PC-3 (cell line): Measurements from ENCODE around the gene GOLGA8J. TPM values are rescaled to one million over a fixed set of nuclear protein-coding genes. Genes with fewer than 3 reads are reported as not detected.
A peak's percentile ranks its signal among the peaks of the same experiment; 100 is the strongest.
"Not testable (repeated sequence)": the region's sequence is repeated elsewhere in the genome, so short reads cannot be mapped to it uniquely, and the experiment has no call there.

Source experiments
- ATAC-seq: fragments of 200-7000 bp; cut with Tn5 transposase; 2 replicates; pipeline ENCODE4 v1.9.1; 2020; ENCODE audit warnings: mild to moderate bottlenecking, moderate library complexity
- Bru-seq: library from RNA; stranded (reverse); fragments of 400-500 nt; gene quantifications from one replicate; lab custom pipeline; 2021; lab: Mats Ljungman, UMichigan
- BruChase-seq, 2 experiments: library from RNA; stranded (reverse); fragments of 400-500 nt; gene quantifications; one replicate each; lab custom pipeline; 2021; lab: Mats Ljungman, UMichigan
- BruUV-seq: library from RNA; stranded (reverse); fragments of 400-500 nt; replicated peaks from 2 replicates; lab custom pipeline; 2021; lab: Mats Ljungman, UMichigan
- CTCF ChIA-PET: fragments of 300-600 bp; sonication (Branson Sonifier 250); formaldehyde crosslinking; loops from one replicate; lab custom pipeline; 2022; ENCODE audit warnings: antibody characterized with exemption; lab: Charles Lee
- POLR2A ChIA-PET: fragments of 300-600 bp; sonication (Branson Sonifier 250); formaldehyde crosslinking; loops from one replicate; lab custom pipeline; 2022; ENCODE audit warnings: antibody characterized with exemption; ENCODE audit not compliant: unreplicated experiment; lab: Charles Lee
- DNase-seq: peaks from one replicate; pipeline ENCODE4 v3.0.0-alpha.2; 2015
- H2AFZ ChIP-seq: fragments of 300-600 bp; sonication (generic); 2 replicates; pipeline ENCODE4 v1.6.0; 2016; ENCODE audit warnings: antibody characterized with exemption, low read length
- H3F3A ChIP-seq: fragments of 300-600 bp; sonication (generic); one replicate; pipeline ENCODE4 v1.6.0; 2017; ENCODE audit warnings: antibody characterized with exemption, low read length, control low read depth, mild to moderate bottlenecking; ENCODE audit not compliant: unreplicated experiment
- H3K27ac ChIP-seq: fragments of 300-600 bp; sonication (generic); 2 replicates; pipeline ENCODE4 v1.5.1; 2016; ENCODE audit warnings: mild to moderate bottlenecking, low read length
- H3K27me3 ChIP-seq: fragments of 300-600 bp; sonication (generic); 2 replicates; pipeline ENCODE4 v1.6.1; 2016; ENCODE audit warnings: low read length, mixed read lengths
- H3K36me3 ChIP-seq: fragments of 300-600 bp; sonication (generic); 2 replicates; pipeline ENCODE4 v1.6.1; 2016; ENCODE audit warnings: low read depth, mixed run types, low read length, mixed read lengths
- H3K4me1 ChIP-seq: fragments of 300-600 bp; sonication (generic); 2 replicates; pipeline ENCODE4 v1.5.1; 2016; ENCODE audit warnings: low read length; ENCODE audit not compliant: insufficient read depth
- H3K4me2 ChIP-seq: fragments of 300-600 bp; sonication (generic); 2 replicates; pipeline ENCODE4 v1.6.0; 2016; ENCODE audit warnings: low read length
- H3K4me3 ChIP-seq: fragments of 300-600 bp; sonication (generic); 2 replicates; pipeline ENCODE4 v1.5.1; 2016; ENCODE audit warnings: mild to moderate bottlenecking, low read length, mixed read lengths
- H3K79me2 ChIP-seq: fragments of 300-600 bp; sonication (generic); 2 replicates; pipeline ENCODE4 v1.6.1; 2017; ENCODE audit warnings: low read length, mixed read lengths
- H3K9ac ChIP-seq: fragments of 300-600 bp; sonication (generic); 2 replicates; pipeline ENCODE4 v1.6.0; 2016; ENCODE audit warnings: mild to moderate bottlenecking, low read length
- H3K9me2 ChIP-seq: fragments of 300-600 bp; sonication (generic); replicated peaks from 2 replicates; pipeline ENCODE4 v1.6.1; 2016; ENCODE audit warnings: mixed run types, low read length, mixed read lengths
- H3K9me3 ChIP-seq: fragments of 300-600 bp; sonication (generic); 2 replicates; pipeline ENCODE4 v1.6.1; 2016; ENCODE audit warnings: low read length, mixed read lengths
- H4K20me1 ChIP-seq: fragments of 300-600 bp; sonication (generic); 2 replicates; pipeline ENCODE4 v1.6.1; 2016; ENCODE audit warnings: low read length, mixed read lengths
- CTCF ChIP-seq: fragments of 300-600 bp; sonication (generic); conservative IDR thresholded peaks from 2 replicates; pipeline ENCODE4 v1.5.1; 2017; ENCODE audit warnings: antibody characterized with exemption, low read depth, mild to moderate bottlenecking, low read length
- EZH2 ChIP-seq: fragments of 300-600 bp; sonication (generic); IDR thresholded peaks from one replicate; pipeline ENCODE4 v1.6.1; 2017; ENCODE audit warnings: antibody characterized with exemption, mild to moderate bottlenecking, low read length; ENCODE audit not compliant: unreplicated experiment
- EZH2phosphoT487 ChIP-seq: fragments of 300-600 bp; sonication (generic); IDR thresholded peaks from 2 replicates; pipeline ENCODE4 v1.6.1; 2018; ENCODE audit warnings: mild to moderate bottlenecking, antibody characterized with exemption, low read length, borderline replicate concordance
- intact Hi-C: fragments of 100-400 bp; cut with micrococcal nuclease; formaldehyde crosslinking; loops from 2 replicates; pipeline ENCODE4 v1.9.0; 2023
- long read RNA-seq: library from polyadenylated mRNA; unstranded; transcript quantifications from one replicate; pipeline ENCODE4 v2.0.0, GENCODE V29; 2021; ENCODE audit not compliant: unreplicated experiment
- total RNA-seq: library from RNA; depleted of rRNA; stranded (reverse); fragments of >200 nt; gene quantifications from 2 replicates; pipeline ENCODE4 v1.2.3, GENCODE V29; 2014; rRNA removed

GOLGA8J gene
- total RNA-seq (not detected in 2 replicates), Bru-seq, nascent RNA (percentile 11 among the genes with signal in this experiment), BruChase-seq, experiment 1, labeled RNA remaining after a 6-hour chase (percentile 4 among the genes with signal in this experiment), BruChase-seq, experiment 2, labeled RNA remaining after a 2-hour chase (percentile 8 among the genes with signal in this experiment)
- long read RNA-seq, result 0 reads

GRCh38 chr15:30082655-30083054 is at the start of gene GOLGA8J:
TSS of gene GOLGA8J (plus strand) at chr15:30082955. CDS start at chr15:30083053, 98 bp downstream.
- H3K9ac ChIP-seq, H3K27me3 ChIP-seq, H3K4me1 ChIP-seq, H3K4me2 ChIP-seq, H3K9me2 ChIP-seq, H3K79me2 ChIP-seq, intact Hi-C loops, H3F3A ChIP-seq, H2AFZ ChIP-seq, H4K20me1 ChIP-seq, BruUV-seq, DNase-seq, H3K36me3 ChIP-seq, ATAC-seq, H3K9me3 ChIP-seq, POLR2A ChIA-PET, H3K4me3 ChIP-seq, CTCF ChIA-PET, H3K27ac ChIP-seq: not testable (repeated sequence)

- H3K79me2 ChIP-seq, result no peaks in the 10 kb centered on the region
- no TSS peak for BruUV-seq
Observed at GRCh38 chr15:30033211-30033610, 49.5 kb upstream of the GOLGA8J start.

DNA sequence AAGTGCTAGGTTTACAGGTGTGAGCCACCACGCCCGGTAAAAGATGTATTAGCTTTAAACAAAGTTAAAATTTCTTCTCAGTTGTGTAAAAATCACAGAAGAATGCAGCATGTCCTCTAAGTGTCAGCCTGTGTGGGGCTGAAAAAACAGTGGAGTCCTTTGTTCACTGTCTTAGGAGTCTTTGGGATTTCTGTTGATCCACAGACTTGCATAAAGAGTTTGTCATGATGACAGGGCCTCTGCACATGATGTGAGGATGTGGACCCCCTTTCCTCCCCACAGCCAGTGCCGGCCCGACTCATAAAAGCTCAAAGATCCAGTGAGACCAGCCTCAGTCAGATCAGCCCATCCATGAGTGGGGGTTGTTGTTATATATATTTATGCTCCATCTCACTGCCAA is 49.0 kb upstream of the GOLGA8J start:
- H3K4me2 ChIP-seq, result no peak overlapping the region
- H3K27ac ChIP-seq, result no peak overlapping the region
- ChIA-PET CTCF (no interaction called here), POLR2A (no interaction called here)
- no peaks in the 10 kb centered on the region for H4K20me1 ChIP-seq
- DNase-seq (no peak), ATAC-seq (no peak)
- no peaks in the 10 kb centered on the region for H3K4me1 ChIP-seq
- TF ChIP-seq CTCF (no peak), EZH2 (no peak)
- H2AFZ ChIP-seq, result no peak overlapping the region
- no peak overlapping the region for H3K9ac ChIP-seq
- H3K9me2 ChIP-seq, result no peaks in the 10 kb centered on the region
- no peaks in the 10 kb centered on the region for H3K79me2 ChIP-seq
- intact Hi-C loops, result no loop called here
- H3K4me3 ChIP-seq, result no peak overlapping the region
- BruUV-seq, result no TSS peak
- H3F3A ChIP-seq, result no peaks in the 10 kb centered on the region
- no peaks in the 10 kb centered on the region for H3K27me3 ChIP-seq
- no peaks in the 10 kb centered on the region for H3K36me3 ChIP-seq
- no peaks in the 10 kb centered on the region for H3K9me3 ChIP-seq

More at GRCh38 chr15:30033211-30033610, 49.5 kb upstream of the GOLGA8J start:
- intact Hi-C loops, result no loop called here
- H3K4me1 ChIP-seq, result no peaks in the 10 kb centered on the region
- no peaks in the 10 kb centered on the region for H3K9me2 ChIP-seq
- no peak overlapping the region for H3K27ac ChIP-seq
- no peaks in the 10 kb centered on the region for H3K9me3 ChIP-seq
- no peak for DNase-seq
- no peak overlapping the region for H3K4me3 ChIP-seq
- no peak for ATAC-seq
- no peak overlapping the region for H3K9ac ChIP-seq
- no peaks in the 10 kb centered on the region for H3K27me3 ChIP-seq
- no peak overlapping the region for H2AFZ ChIP-seq
- no peaks in the 10 kb centered on the region for H4K20me1 ChIP-seq
- TF ChIP-seq EZH2, result no peak
- no peak for TF ChIP-seq CTCF
- TF ChIP-seq EZH2phosphoT487, result no peak
- H3K36me3 ChIP-seq, result no peaks in the 10 kb centered on the region
- ChIA-PET CTCF (no interaction called here), POLR2A (no interaction called here)
- H3K4me2 ChIP-seq, result no peak overlapping the region
- no peaks in the 10 kb centered on the region for H3F3A ChIP-seq
